HCT116 (cell line): ENCODE data around the gene PLA1A. TPM values are rescaled to one million over a fixed set of nuclear protein-coding genes. Genes with fewer than 3 reads are reported as not detected.
A peak's percentile ranks its signal among the peaks of the same experiment; 100 is the strongest.

Experiments used
- ATAC-seq: fragments of 200-7000 bp; cut with Tn5 transposase; 2 replicates; pipeline ENCODE4 v1.9.1; 2020; ENCODE audit warnings: mild to moderate bottlenecking, moderate library complexity
- BruUV-seq: library from RNA; stranded (reverse); fragments of 400-500 nt; replicated peaks from 2 replicates; lab custom pipeline; 2021; lab: Mats Ljungman, UMichigan
- CTCF ChIA-PET: fragments of 300-600 bp; sonication (Branson Sonifier 250); formaldehyde crosslinking; loops from one replicate; lab custom pipeline; 2021; ENCODE audit warnings: antibody characterized with exemption; lab: Charles Lee
- POLR2A ChIA-PET: fragments of 300-600, 350-600 bp; sonication (Branson Sonifier 250); formaldehyde crosslinking; loops from one replicate; lab custom pipeline; 2021; ENCODE audit warnings: antibody characterized with exemption; lab: Charles Lee
- RAD21 ChIA-PET, 2 experiments: fragments of 300-600 bp; sonication (Branson Sonifier 250); formaldehyde crosslinking; loops; one replicate each; lab custom pipeline; 2023; ENCODE audit warnings: low total read pairs in 2 of 2; ENCODE audit not compliant: uncharacterized antibody in 2 of 2, unreplicated experiment in 2 of 2, low non-redundant PET in 1 of 2; lab: Charles Lee
- DNase-seq: peaks from one replicate; pipeline ENCODE4 v3.0.0-alpha.2; 2010; ENCODE audit warnings: low read depth, low spot score
- H2AFZ ChIP-seq: fragments of 200-600 bp; shearing (Covaris generic), sonication (generic); 2 replicates; pipeline ENCODE4 v1.6.1; 2017; ENCODE audit warnings: low read depth, mixed run types, mixed read lengths, antibody characterized with exemption, low read length; ENCODE audit not compliant: poor library complexity, severe bottlenecking
- H3K27ac ChIP-seq: 2 replicates; pipeline ENCODE4 v1.5.1; 2012; ENCODE audit warnings: low read depth, low read length
- H3K27me3 ChIP-seq: fragments of 200-600 bp; sonication (generic); 2 replicates; pipeline ENCODE4 v1.6.1; 2016; ENCODE audit warnings: mixed run types, low read length, mixed read lengths; ENCODE audit not compliant: insufficient read depth
- H3K36me3 ChIP-seq, 2 experiments: fragments of 200-500 bp in 1 of 2; fragments of 200-600 bp in 1 of 2; sonication (Bioruptor generic) in 1 of 2; sonication (generic) in 1 of 2; 2 replicates each; pipeline versions ENCODE4 v1.5.1 to v1.6.1; 2014 to 2016; ENCODE audit warnings: low read length in 2 of 2, inconsistent platforms in 1 of 2, mixed read lengths in 1 of 2, mixed run types in 1 of 2; ENCODE audit not compliant: insufficient read depth in 2 of 2, control insufficient read depth in 1 of 2
- H3K4me1 ChIP-seq, 2 experiments: fragments of 200-600 bp in 1 of 2; sonication (generic) in 1 of 2; 2 replicates each; pipeline versions ENCODE4 v1.5.1 to v1.6.1; 2012 to 2017; ENCODE audit warnings: low read length in 2 of 2, inconsistent platforms in 1 of 2, mild to moderate bottlenecking in 1 of 2, mixed read lengths in 1 of 2, mixed run types in 1 of 2, moderate library complexity in 1 of 2; ENCODE audit not compliant: insufficient read depth in 2 of 2, control insufficient read depth in 1 of 2
- H3K4me2 ChIP-seq: fragments of 200-600 bp; sonication (generic); 2 replicates; pipeline ENCODE4 v1.6.1; 2017; ENCODE audit warnings: mixed run types, low read length, mixed read lengths
- H3K4me3 ChIP-seq, 2 experiments: fragments of 200-600 bp in 1 of 2; sonication (generic) in 1 of 2; replicated peaks in 1 of 2; 2 replicates each; pipeline ENCODE4 v1.5.1; 2011 to 2016; ENCODE audit warnings: low read length in 2 of 2, control low read depth in 1 of 2, low read depth in 1 of 2, mild to moderate bottlenecking in 1 of 2, mixed read lengths in 1 of 2, mixed run types in 1 of 2
- H3K79me2 ChIP-seq: fragments of 200-600 bp; sonication (generic); 2 replicates; pipeline ENCODE4 v1.6.1; 2017; ENCODE audit warnings: mild to moderate bottlenecking, mixed run types, low read length, moderate library complexity, mixed read lengths; ENCODE audit not compliant: insufficient read depth
- H3K9ac ChIP-seq: fragments of 200-600 bp; sonication (generic); 2 replicates; pipeline ENCODE4 v1.6.1; 2016; ENCODE audit warnings: low read length, mixed read lengths
- H3K9me2 ChIP-seq: fragments of 200-600 bp; sonication (generic), shearing (Covaris generic); 2 replicates; pipeline ENCODE4 v1.6.1; 2017; ENCODE audit warnings: mixed run types, mild to moderate bottlenecking, moderate library complexity; ENCODE audit not compliant: insufficient read depth
- H3K9me3 ChIP-seq, 2 experiments: fragments of 200-500 bp in 1 of 2; fragments of 200-600 bp in 1 of 2; sonication (Bioruptor generic) in 1 of 2; sonication (generic) in 1 of 2; 2 replicates each; pipeline ENCODE4 v1.6.1; 2014 to 2017; ENCODE audit warnings: low read length in 2 of 2, mixed read lengths in 2 of 2, inconsistent platforms in 1 of 2, low read depth in 1 of 2, mild to moderate bottlenecking in 1 of 2, mixed run types in 1 of 2, moderate library complexity in 1 of 2; ENCODE audit not compliant: control insufficient read depth in 1 of 2, insufficient read depth in 1 of 2
- H4K20me1 ChIP-seq: fragments of 200-600 bp; sonication (generic), shearing (Covaris generic); 2 replicates; pipeline ENCODE4 v1.6.1; 2017; ENCODE audit warnings: mixed run types, mild to moderate bottlenecking, moderate library complexity; ENCODE audit not compliant: insufficient read depth
- POLR2AphosphoS5 ChIP-seq: IDR thresholded peaks from 2 replicates; pipeline ENCODE4 v1.6.1; 2011; ENCODE audit warnings: mild to moderate bottlenecking, low read depth, low read length, moderate library complexity
- ZFX ChIP-seq: fragments of 450-650 bp; IDR thresholded peaks from 2 replicates; pipeline ENCODE4 v1.6.1; 2017
- intact Hi-C: fragments of 100-400 bp; cut with micrococcal nuclease; formaldehyde crosslinking; loops from 2 replicates; pipeline ENCODE4 v1.10.0; 2022
- total RNA-seq: library from RNA; stranded (reverse); gene quantifications from one replicate; pipeline ENCODE4 v1.2.1, GENCODE V29; 2021; ENCODE audit not compliant: unreplicated experiment
- TF ChIP-seq, protein P1 (sequence below): IDR thresholded peaks from 2 replicates; pipeline ENCODE4 v1.6.1; 2012
- TF ChIP-seq, protein P2 (sequence below): IDR thresholded peaks from 2 replicates; pipeline ENCODE4 v1.6.1; 2011; ENCODE audit warnings: mild to moderate bottlenecking, low read length, moderate library complexity; ENCODE audit not compliant: insufficient replicate concordance; ENCODE audit errors: extremely low read depth
- TF ChIP-seq, protein P3 (sequence below): IDR thresholded peaks from 2 replicates; pipeline ENCODE4 v1.6.1; 2012

Gene PLA1A
- total RNA-seq, 1 experiment from 2014 or later = not detected

DNA sequence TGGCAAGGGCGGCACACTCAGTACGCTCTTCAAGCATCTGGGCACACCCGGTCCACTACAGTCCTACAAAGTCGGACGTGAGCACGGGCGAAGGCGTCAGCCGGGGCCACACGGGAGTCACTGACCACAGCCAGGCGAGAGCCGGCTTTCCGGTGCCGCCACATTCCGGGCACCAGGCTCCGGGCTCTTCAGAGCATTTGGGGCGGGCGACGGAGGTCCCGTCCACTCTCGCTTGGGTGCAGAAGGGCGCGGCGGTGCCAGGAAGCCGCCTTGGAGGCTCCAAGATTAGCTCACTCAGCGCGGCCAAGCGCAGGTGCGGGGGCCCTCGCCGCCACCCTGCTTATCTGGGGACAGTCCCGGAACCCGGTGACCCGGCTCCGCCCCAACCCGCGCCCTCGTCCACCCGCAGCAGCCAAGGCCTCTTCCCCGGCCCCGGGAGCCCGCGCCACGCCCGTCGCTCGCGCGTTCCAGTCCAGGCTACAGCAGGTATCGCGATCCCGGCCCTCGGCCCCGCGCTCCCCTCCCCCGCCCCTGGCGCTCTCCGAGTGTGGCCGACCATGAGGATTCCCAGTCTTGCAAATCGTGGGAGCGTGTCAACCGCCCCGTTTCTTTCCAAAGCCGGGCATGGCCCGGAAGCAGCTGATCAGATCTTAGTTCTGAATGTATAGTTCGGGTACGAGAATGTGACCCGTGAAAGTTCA, 18.2 kb upstream of the PLA1A start, which contains the start of gene ADPRH:
Gene ADPRH (plus strand): TSS at position 127 of the 701 bp plus-strand sequence. CDS start 2,678 bp downstream, outside the sequence.
- H3K4me3 ChIP-seq = peak within 1 kb of the TSS; percentile 47 to 62
- peak; percentile 92 for ATAC-seq

More for the DNA sequence above, 18.2 kb upstream of the PLA1A start, which contains the start of gene ADPRH:
- intact Hi-C loops = no loop called here
- POLR2A ChIA-PET = no interaction called here
- DNase-seq = peak; percentile 27
- Histone ChIP-seq H3K79me2 (no peaks in the 10 kb centered on the region), H3K27ac (peak within 1 kb of the TSS; percentile 49; the same call in 1 of the 2 replicates), H4K20me1 (no peaks in the 10 kb centered on the region), H3K9me2 (no peaks in the 10 kb centered on the region), H3K9ac (peak within 1 kb of the TSS; percentile 66), H3K4me2 (peak within 1 kb of the TSS; percentile 82), H3K36me3 (no peaks in the 10 kb centered on the region), H3K27me3 (no peaks in the 10 kb centered on the region)
- BruUV-seq = TSS peak; percentile 62
- RAD21 ChIA-PET = no interaction called here
- peak; percentile 66 for TF ChIP-seq ZFX
- TF ChIP-seq, protein P1, sequence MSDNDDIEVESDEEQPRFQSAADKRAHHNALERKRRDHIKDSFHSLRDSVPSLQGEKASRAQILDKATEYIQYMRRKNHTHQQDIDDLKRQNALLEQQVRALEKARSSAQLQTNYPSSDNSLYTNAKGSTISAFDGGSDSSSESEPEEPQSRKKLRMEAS = peak; percentile 45
- TF ChIP-seq POLR2AphosphoS5 = peak; percentile 70
- TF ChIP-seq, protein P2, sequence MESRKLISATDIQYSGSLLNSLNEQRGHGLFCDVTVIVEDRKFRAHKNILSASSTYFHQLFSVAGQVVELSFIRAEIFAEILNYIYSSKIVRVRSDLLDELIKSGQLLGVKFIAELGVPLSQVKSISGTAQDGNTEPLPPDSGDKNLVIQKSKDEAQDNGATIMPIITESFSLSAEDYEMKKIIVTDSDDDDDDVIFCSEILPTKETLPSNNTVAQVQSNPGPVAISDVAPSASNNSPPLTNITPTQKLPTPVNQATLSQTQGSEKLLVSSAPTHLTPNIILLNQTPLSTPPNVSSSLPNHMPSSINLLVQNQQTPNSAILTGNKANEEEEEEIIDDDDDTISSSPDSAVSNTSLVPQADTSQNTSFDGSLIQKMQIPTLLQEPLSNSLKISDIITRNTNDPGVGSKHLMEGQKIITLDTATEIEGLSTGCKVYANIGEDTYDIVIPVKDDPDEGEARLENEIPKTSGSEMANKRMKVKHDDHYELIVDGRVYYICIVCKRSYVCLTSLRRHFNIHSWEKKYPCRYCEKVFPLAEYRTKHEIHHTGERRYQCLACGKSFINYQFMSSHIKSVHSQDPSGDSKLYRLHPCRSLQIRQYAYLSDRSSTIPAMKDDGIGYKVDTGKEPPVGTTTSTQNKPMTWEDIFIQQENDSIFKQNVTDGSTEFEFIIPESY = peak; percentile 86
- TF ChIP-seq, protein P3, sequence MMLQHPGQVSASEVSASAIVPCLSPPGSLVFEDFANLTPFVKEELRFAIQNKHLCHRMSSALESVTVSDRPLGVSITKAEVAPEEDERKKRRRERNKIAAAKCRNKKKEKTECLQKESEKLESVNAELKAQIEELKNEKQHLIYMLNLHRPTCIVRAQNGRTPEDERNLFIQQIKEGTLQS = no peak
- TF ChIP-seq, all 23 proteins: peak for 4
- CTCF ChIA-PET = no interaction called here
- H3K4me1 ChIP-seq = peaks cover 0 to 10% of the 10 kb centered on the region in 2 experiments; a peak in 1 of 4 replicates
- H3K9me3 ChIP-seq = no peaks in the 10 kb centered on the region
- H2AFZ ChIP-seq = peak within 1 kb of the TSS; percentile 80
